Stimulated activated CD8-positive, alpha-beta memory T cell treated with anti-CD3 and anti-CD28 coated beads, Interleukin-7, amount 100 ng/mL, for 24 hours (primary cell): ENCODE measurements around the gene PINLYP.
"Not testable (repeated sequence)": the region's sequence is repeated elsewhere in the genome, so short reads cannot be mapped to it uniquely, and the experiment has no call there.

Source experiments
- DNase-seq: peaks from one replicate; pipeline ENCODE4 v3.0.0-alpha.2; 2020; ENCODE audit warnings: low read depth

Gene PINLYP

GRCh38 chr19:43582495-43582894, 6.9 kb downstream of the PINLYP start:
- DNase-seq = no peak

GRCh38 chr19:43584484-43584883, 8.9 kb downstream of the PINLYP start:
- DNase-seq = no peak

GRCh38 chr19:43586346-43586745, 10.7 kb downstream of the PINLYP start:
- no peak for DNase-seq

GRCh38 chr19:43587029-43587428, 11.4 kb downstream of the PINLYP start:
- not testable (repeated sequence) for DNase-seq

GRCh38 chr19:43589277-43589676, 13.7 kb downstream of the PINLYP start:
- no peak for DNase-seq

GRCh38 chr19:43589678-43590077, 14.1 kb downstream of the PINLYP start:
- DNase-seq = no peak

- no peak for DNase-seq
Measured at GRCh38 chr19:43591904-43592772, 16.5 kb downstream of the PINLYP start.

GRCh38 chr19:43592800-43593350, 17.3 kb downstream of the PINLYP start:
- no peak for DNase-seq

- DNase-seq = no peak
Measured at GRCh38 chr19:43594081-43594697, 18.6 kb downstream of the PINLYP start.

- DNase-seq = peak; percentile 29
Measured at GRCh38 chr19:43594710-43595604, 19.4 kb downstream of the PINLYP start.

- no peak for DNase-seq
Measured at GRCh38 chr19:43595605-43595998, 20.0 kb downstream of the PINLYP start.

- DNase-seq = peak; percentile 100
Measured at GRCh38 chr19:43595999-43596841, 20.6 kb downstream of the PINLYP start, which contains the start of the genes IRGQ and ZNF576. TSS of gene IRGQ (minus strand) at chr19:43596134. CDS start at chr19:43595338, 796 bp downstream. TSS of gene ZNF576 (plus strand) at chr19:43596595. CDS start at chr19:43597109, 514 bp downstream.

- DNase-seq = no peak
Measured at GRCh38 chr19:43596842-43597461, 21.4 kb downstream of the PINLYP start.

- DNase-seq = no peak
Measured at GRCh38 chr19:43597876-43598275, 22.3 kb downstream of the PINLYP start.

- no peak for DNase-seq
Measured at GRCh38 chr19:43598445-43599240, 23.0 kb downstream of the PINLYP start.

GRCh38 chr19:43599635-43600295, 24.2 kb downstream of the PINLYP start:
- DNase-seq = no peak

GRCh38 chr19:43600326-43600725, 24.7 kb downstream of the PINLYP start:
- not testable (repeated sequence) for DNase-seq

- no peak for DNase-seq
Measured at GRCh38 chr19:43605875-43606568, 30.4 kb downstream of the PINLYP start.
